Measurements from ENCODE around the gene NMBR. TPM values are rescaled to one million over a fixed set of nuclear protein-coding genes. Genes with fewer than 3 reads are reported as not detected.

Gene NMBR
- total RNA-seq, 1 experiment from 2014 or later = 0.35 TPM

DNA sequence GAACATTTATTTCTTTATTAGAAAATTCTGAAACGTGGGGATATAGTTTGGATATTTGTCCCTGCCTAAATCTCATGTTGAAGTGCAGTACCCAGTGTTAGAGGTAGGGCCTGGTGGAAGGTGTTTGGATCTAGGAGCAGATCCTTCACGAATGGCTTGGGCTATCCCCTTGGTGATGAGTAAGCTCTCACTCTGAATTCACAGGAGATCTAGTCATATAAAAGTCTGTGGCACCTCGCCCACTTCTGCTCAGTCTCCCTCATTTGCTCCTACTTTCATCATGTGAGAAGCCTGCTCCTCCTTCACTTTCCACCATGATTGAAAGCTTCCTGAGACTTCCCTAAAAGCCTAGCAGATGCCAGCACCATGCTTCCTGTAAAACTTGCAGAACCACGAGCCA lies 111.0 kb downstream of the NMBR start:
- no peak overlapping the region for H3K27ac ChIP-seq
- H3F3A ChIP-seq (ENCODE audit: insufficient read depth, low read depth) = no peaks in the 10 kb centered on the region
- ChIA-PET POLR2A (ENCODE audit: unreplicated experiment) (no interaction called here), CTCF (no interaction called here)
- no peaks in the 10 kb centered on the region for H3K79me2 ChIP-seq (ENCODE audit: low read depth)
- no peak overlapping the region for H2AFZ ChIP-seq
- no peaks in the 10 kb centered on the region for H3K27me3 ChIP-seq (ENCODE audit: insufficient read depth, low read depth)
- intact Hi-C loops (cut with micrococcal nuclease; ENCODE audit: unreplicated experiment) = no loop called here
- TF ChIP-seq, protein P1, sequence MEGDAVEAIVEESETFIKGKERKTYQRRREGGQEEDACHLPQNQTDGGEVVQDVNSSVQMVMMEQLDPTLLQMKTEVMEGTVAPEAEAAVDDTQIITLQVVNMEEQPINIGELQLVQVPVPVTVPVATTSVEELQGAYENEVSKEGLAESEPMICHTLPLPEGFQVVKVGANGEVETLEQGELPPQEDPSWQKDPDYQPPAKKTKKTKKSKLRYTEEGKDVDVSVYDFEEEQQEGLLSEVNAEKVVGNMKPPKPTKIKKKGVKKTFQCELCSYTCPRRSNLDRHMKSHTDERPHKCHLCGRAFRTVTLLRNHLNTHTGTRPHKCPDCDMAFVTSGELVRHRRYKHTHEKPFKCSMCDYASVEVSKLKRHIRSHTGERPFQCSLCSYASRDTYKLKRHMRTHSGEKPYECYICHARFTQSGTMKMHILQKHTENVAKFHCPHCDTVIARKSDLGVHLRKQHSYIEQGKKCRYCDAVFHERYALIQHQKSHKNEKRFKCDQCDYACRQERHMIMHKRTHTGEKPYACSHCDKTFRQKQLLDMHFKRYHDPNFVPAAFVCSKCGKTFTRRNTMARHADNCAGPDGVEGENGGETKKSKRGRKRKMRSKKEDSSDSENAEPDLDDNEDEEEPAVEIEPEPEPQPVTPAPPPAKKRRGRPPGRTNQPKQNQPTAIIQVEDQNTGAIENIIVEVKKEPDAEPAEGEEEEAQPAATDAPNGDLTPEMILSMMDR (conservative IDR thresholded peaks at IDR 0.05) = no peak
- TF ChIP-seq EZH2 (IDR thresholded peaks at IDR 0.05; ENCODE audit: low read depth) = no peak
- DNase-seq = no peak
- no TSS peak for BruUV-seq (replicated peaks)
- H3K4me2 ChIP-seq = no peak overlapping the region
- no peaks in the 10 kb centered on the region; the same call in none of the 2 replicates for H3K9me3 ChIP-seq (ENCODE audit: insufficient read depth, low read depth)
- no peaks in the 10 kb centered on the region for H3K9me2 ChIP-seq (ENCODE audit: insufficient read depth)
- no peaks in the 10 kb centered on the region for H3K36me3 ChIP-seq (ENCODE audit: low read depth)
- no peaks in the 10 kb centered on the region for H3K4me1 ChIP-seq (replicated peaks; ENCODE audit: insufficient read depth)
- no peaks in the 10 kb centered on the region for H4K20me1 ChIP-seq (ENCODE audit: insufficient read depth)
- H3K4me3 ChIP-seq = no peak overlapping the region

DNA sequence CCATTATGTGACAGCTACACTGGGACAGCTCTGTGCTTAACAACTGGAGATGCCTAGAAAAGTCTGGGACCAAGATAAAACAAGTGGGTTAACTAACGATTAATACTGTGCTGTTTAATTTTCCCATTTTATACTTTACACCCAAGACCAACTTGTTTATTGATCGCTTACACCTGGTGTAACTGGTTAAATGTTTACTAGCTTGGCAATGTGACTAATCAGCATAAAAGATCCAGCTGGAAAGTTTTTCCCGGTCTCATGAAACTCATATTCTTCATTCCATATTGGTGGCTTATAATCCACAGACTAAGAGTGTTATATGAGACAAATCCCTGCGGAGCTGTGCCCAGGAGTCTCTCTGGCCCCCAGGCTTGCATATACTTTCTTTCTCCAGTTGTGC lies 115.9 kb downstream of the NMBR start:
- no peaks in the 10 kb centered on the region for H3K27me3 ChIP-seq (ENCODE audit: insufficient read depth, low read depth)
- CTCF ChIA-PET = interaction anchor here (0.5 kb wide), 1 partner anchor 247 kb away, joined by 4 read pairs; no protein-coding TSS in a partner anchor
- no peak for TF ChIP-seq EZH2 (IDR thresholded peaks at IDR 0.05; ENCODE audit: low read depth)
- TF ChIP-seq, protein P1 (conservative IDR thresholded peaks at IDR 0.05) = no peak
- H4K20me1 ChIP-seq (ENCODE audit: insufficient read depth) = no peaks in the 10 kb centered on the region
- no peak overlapping the region for H3K4me3 ChIP-seq
- intact Hi-C loops (cut with micrococcal nuclease; ENCODE audit: unreplicated experiment) = no loop called here
- no peaks in the 10 kb centered on the region for H3F3A ChIP-seq (ENCODE audit: insufficient read depth, low read depth)
- no peaks in the 10 kb centered on the region for H3K36me3 ChIP-seq (ENCODE audit: low read depth)
- no peaks in the 10 kb centered on the region for H3K9me2 ChIP-seq (ENCODE audit: insufficient read depth)
- peaks cover 8% of the 10 kb centered on the region for H3K9me3 ChIP-seq (ENCODE audit: insufficient read depth, low read depth)
- H3K4me2 ChIP-seq = no peak overlapping the region
- peaks cover 9% of the 10 kb centered on the region for H3K4me1 ChIP-seq (replicated peaks; ENCODE audit: insufficient read depth)
- no TSS peak for BruUV-seq (replicated peaks)
- no peaks in the 10 kb centered on the region for H3K79me2 ChIP-seq (ENCODE audit: low read depth)
- H2AFZ ChIP-seq = no peak overlapping the region
- POLR2A ChIA-PET (ENCODE audit: unreplicated experiment) = no interaction called here
- H3K27ac ChIP-seq = no peak overlapping the region
- no peak for DNase-seq

DNA sequence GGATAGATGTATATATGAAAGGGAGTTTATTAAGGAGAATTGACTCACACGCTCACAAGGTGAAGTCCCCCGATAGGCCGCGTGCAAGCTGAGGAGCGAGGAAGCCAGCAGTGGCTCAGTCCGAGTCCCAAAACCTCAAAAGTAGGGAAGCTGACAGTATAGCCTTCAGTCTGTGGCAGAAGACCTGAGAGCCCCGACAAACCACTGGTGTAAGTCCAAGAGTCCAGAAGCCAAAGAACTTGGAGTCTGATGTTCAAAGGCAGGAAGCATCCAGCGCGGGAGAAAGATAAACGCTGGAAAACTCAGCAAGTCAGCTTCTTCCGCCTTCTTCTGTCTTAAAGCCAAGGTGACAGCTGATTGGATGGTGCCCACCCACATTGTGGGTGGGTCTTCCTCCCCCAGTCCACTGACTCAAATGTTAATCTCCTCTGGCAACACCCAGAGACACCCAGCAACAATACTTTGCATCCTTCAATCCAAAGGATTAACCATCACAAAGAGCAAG lies 116.8 kb downstream of the NMBR start:
- ChIA-PET POLR2A (ENCODE audit: unreplicated experiment) (no interaction called here), CTCF (no interaction called here)
- H3K27me3 ChIP-seq (ENCODE audit: insufficient read depth, low read depth) = no peaks in the 10 kb centered on the region
- no peaks in the 10 kb centered on the region for H3K9me2 ChIP-seq (ENCODE audit: insufficient read depth)
- H3K9me3 ChIP-seq (ENCODE audit: insufficient read depth, low read depth) = peaks cover 8% of the 10 kb centered on the region; the same call in 1 of the 2 replicates
- H3K79me2 ChIP-seq (ENCODE audit: low read depth) = no peaks in the 10 kb centered on the region
- H4K20me1 ChIP-seq (ENCODE audit: insufficient read depth) = no peaks in the 10 kb centered on the region
- no peak overlapping the region for H3K4me3 ChIP-seq
- TF ChIP-seq EZH2 (IDR thresholded peaks at IDR 0.05; ENCODE audit: low read depth) = no peak
- TF ChIP-seq, protein P1 (conservative IDR thresholded peaks at IDR 0.05) = no peak
- peaks cover 12% of the 10 kb centered on the region for H3K4me1 ChIP-seq (replicated peaks; ENCODE audit: insufficient read depth)
- no peaks in the 10 kb centered on the region for H3F3A ChIP-seq (ENCODE audit: insufficient read depth, low read depth)
- no peak overlapping the region for H3K27ac ChIP-seq
- H3K4me2 ChIP-seq = no peak overlapping the region
- H2AFZ ChIP-seq = no peak overlapping the region
- BruUV-seq (replicated peaks) = no TSS peak
- H3K36me3 ChIP-seq (ENCODE audit: low read depth) = no peaks in the 10 kb centered on the region
- no peak for DNase-seq
- intact Hi-C loops (cut with micrococcal nuclease; ENCODE audit: unreplicated experiment) = no loop called here
